Renal pelvis (tissue), 4 donors: ENCODE data around the gene XIRP2. TPM values are rescaled to one million over a fixed set of nuclear protein-coding genes. Genes with fewer than 3 reads are reported as not detected.
"Not testable (repeated sequence)": the region's sequence is repeated elsewhere in the genome, so short reads cannot be mapped to it uniquely, and the experiment has no call there.

Experiments
- DNase-seq: peaks from one replicate; pipeline ENCODE4 v3.0.0-alpha.2; 2013
- polyA plus RNA-seq, 3 donors: library from polyadenylated mRNA; unstranded; fragments of 120-200 nt; gene quantifications; one replicate each; pipeline ENCODE4 v1.2.1, GENCODE V29; 2013; ENCODE audit not compliant: insufficient read length in 3 of 3

Gene XIRP2
- polyA plus RNA-seq, 3 donors, result 0.12 to 0.20 TPM; not detected in 1

- no peak for DNase-seq
Observed at GRCh38 chr2:167191588-167191987, 303.3 kb downstream of the XIRP2 start.

- DNase-seq, result no peak
Observed at GRCh38 chr2:167192833-167193232, 304.6 kb downstream of the XIRP2 start.

- peak; percentile 15 for DNase-seq
Observed at GRCh38 chr2:167196461-167197252, 308.4 kb downstream of the XIRP2 start.

GRCh38 chr2:167198009-167198408, 309.7 kb downstream of the XIRP2 start:
- DNase-seq, result no peak

- no peak for DNase-seq
Observed at GRCh38 chr2:167198576-167198975, 310.3 kb downstream of the XIRP2 start.

- DNase-seq, result no peak
Observed at GRCh38 chr2:167200019-167200418, 311.7 kb downstream of the XIRP2 start.

- DNase-seq, result no peak
Observed at GRCh38 chr2:167209784-167210183, 321.5 kb downstream of the XIRP2 start.

- DNase-seq, result peak; percentile 30
Observed at GRCh38 chr2:167212014-167212648, 323.9 kb downstream of the XIRP2 start.

GRCh38 chr2:167215595-167215994, 327.3 kb downstream of the XIRP2 start:
- no peak for DNase-seq

GRCh38 chr2:167237478-167237877, 349.2 kb downstream of the XIRP2 start:
- no peak for DNase-seq

GRCh38 chr2:167240671-167241070, 352.4 kb downstream of the XIRP2 start:
- DNase-seq, result no peak

GRCh38 chr2:167249197-167249596, 360.9 kb downstream of the XIRP2 start:
- no peak for DNase-seq

- no peak for DNase-seq
Observed at GRCh38 chr2:167253025-167253424, 364.7 kb downstream of the XIRP2 start.

- DNase-seq, result no peak
Observed at GRCh38 chr2:167254721-167255120, 366.4 kb downstream of the XIRP2 start.

- no peak for DNase-seq
Observed at GRCh38 chr2:167258712-167259111, 370.4 kb downstream of the XIRP2 start.

- DNase-seq, result peak; percentile 2
Observed at GRCh38 chr2:167264380-167264779, 376.1 kb downstream of the XIRP2 start.

GRCh38 chr2:167265004-167265403, 376.7 kb downstream of the XIRP2 start:
- DNase-seq, result no peak

- DNase-seq, result no peak
Observed at GRCh38 chr2:167265722-167266121, 377.4 kb downstream of the XIRP2 start.

- DNase-seq, result not testable (repeated sequence)
Observed at GRCh38 chr2:167268245-167268644, 380.0 kb downstream of the XIRP2 start.

- no peak for DNase-seq
Observed at GRCh38 chr2:167271932-167272331, 383.7 kb downstream of the XIRP2 start.

- DNase-seq, result no peak
Observed at GRCh38 chr2:167275046-167275445, 386.8 kb downstream of the XIRP2 start.

GRCh38 chr2:167279810-167280209, 391.5 kb downstream of the XIRP2 start:
- DNase-seq, result no peak

- no peak for DNase-seq
Observed at GRCh38 chr2:167287212-167287611, 398.9 kb downstream of the XIRP2 start.
